COR-L47 (cell line): ENCODE measurements around the gene DNAAF8.
"Not testable (repeated sequence)": the region's sequence is repeated elsewhere in the genome, so short reads cannot be mapped to it uniquely, and the experiment has no call there.

Source experiments
- DNase-seq: peaks from one replicate; lab custom pipeline; 2025; lab: John Stamatoyannopoulos, UW

Gene DNAAF8

DNA sequence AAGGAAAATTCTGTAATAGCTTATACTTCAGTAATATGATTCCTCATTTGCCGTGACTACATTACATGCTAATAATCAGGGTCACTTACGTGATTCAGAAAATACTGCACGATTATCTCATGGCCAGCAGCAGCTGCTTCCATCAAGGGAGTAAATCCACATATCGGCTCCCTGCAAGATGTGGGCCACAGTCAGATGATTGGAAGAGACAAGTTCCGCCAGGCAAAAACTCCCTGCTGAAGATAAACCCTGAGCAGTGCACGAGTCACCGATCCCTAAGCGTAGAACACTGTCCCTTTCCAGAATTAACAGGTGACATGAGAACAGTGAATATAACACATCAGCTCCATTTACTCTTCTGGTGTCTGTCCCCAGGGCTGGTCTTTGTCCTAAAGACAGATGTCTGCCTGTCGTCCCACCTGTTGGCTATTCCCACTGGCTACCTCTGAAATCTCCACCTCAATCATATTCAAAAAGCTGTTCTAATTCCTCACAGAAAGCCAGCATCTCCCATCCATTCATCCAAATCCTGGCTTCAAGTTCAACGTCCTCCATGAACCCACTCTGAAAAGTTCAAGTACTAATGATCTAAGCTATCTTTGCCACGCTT, 9.6 kb upstream of the DNAAF8 start:
- DNase-seq, result no peak

DNA sequence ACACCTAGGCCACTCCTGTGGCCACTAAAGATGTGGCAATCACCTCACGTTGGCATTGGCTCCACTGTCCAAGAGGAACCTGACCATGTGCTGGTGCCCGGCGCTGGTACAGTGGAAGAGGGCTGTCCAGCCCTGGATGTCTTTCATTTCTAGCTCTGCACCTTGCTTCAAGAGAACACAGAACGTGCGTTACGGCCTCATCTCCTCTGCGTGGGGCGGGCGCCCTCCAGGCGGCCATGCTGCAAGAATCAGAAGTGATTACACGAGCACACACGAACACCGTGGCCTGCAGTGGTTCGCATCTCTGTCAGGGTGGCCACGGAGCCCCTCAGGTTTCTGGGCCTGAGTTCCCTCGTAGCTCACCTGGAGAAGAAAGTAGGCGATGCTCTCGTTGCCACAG, 7.7 kb upstream of the DNAAF8 start:
- DNase-seq, result no peak

DNA sequence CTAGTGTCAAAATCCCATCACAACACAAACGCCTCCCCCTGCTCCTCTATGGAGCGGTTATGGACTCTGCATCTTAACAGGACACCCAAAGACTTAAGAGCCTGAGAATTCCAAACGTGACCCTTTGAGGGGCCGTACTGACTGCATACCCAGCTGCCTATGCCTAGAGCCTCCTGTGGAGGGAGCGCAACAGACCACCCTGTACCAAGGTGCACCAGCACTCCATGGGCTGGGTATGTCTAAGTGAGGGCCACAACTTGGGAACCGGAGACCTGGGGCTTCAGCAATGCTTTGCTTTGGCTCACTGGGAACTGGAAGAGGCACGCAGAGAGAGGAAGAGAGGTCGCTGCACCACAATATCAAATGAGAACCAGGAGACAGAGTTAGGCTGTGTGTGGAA, 5.7 kb upstream of the DNAAF8 start:
- DNase-seq, result no peak

DNA sequence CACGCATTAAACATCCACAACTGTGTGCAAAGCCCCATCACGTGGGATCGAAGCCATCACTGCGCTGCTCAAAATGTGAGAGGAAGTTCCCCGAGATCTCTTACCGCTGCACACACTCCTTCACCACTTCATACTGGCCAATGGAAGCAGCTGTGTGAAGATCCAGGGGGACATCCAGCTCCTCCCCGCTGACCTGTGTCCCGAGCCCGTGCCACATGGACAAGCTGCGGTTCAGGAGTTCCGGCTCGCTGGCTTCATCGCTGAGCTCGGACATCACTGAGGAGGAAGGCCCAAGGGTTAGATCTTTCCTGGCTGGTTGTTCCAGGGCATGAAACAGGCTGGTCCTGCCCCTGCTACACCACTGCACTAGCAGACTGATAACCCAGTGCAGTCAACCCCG, 4.5 kb upstream of the DNAAF8 start:
- DNase-seq, result no peak

DNA sequence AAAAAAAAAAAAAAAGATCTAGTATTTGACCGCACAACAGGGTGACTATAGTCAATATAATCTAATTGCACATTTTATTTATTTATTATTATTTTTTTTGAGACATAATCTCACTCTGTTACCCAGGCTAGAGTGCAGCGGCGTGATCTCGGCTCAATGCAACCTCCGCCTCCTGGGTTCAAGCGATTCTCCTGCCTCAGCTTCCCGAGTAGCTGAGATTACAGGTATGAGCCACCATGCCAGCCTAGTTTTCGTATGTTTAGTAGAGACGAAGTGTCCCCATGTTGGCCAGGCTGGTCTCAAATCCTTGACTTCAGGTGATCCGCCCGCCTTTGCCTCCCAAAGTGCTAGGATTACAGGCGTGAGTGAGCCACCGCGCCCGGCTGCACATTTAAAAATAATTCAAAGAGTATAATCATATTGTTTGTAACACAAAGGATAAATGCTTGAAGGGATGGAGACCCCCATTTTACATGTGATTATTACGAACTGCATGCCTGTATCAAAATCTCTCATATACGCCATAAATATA, 1.1 kb upstream of the DNAAF8 start:
- DNase-seq, result no peak

DNA sequence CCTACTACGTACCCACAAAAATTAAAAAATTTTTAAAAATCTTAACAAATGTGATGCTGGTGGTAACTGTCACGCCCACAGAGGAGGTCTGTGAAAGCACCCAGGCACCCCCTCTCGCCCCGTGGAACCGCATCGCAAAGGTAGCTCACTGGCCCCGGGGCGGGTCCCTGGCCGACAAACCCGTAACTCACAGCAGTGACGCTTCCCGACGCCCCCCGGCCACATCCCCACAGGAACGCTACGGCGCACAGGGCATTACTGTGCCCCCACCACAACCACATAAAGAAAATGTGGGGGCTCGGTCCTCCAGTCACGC, 632 bp upstream of the DNAAF8 start:
- no peak for DNase-seq

DNA sequence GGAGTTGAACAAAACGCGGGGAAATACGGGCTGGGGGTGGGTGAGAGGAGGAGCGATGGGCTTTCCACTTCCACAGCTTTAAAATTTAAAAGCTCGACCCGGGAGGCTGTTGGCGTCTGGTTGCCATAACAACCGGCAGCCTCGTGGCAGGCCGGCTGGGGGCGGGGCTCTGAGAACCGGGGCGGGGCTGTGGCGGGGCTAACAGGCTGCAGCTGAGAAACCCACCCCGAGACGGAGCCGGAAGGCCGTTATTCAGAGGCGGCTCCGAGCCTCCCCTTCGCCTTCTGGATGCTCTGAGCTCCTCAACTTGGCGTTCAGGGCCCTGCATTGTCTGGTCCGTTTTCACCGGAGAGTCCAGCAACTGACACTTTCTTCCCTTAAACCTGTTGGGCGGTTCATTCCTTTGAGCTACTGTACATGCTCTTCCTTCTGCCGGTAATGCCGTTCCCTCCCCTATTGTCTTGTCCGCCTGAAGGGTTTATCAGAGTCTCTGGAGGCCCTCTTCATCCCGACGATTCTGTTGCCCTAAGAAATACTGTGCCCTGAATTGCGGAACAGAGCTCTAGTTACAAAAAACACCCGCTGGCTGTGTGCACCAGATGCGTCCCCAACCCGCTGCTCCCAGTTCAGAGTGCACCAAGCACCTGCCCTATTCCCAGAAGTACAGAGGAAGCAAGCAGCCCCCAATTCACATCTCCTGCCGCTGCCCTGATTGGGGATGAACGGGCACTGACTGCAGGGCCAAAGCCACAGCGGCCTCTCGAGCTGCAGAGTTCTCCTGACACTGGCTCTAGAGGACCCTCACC, 596 bp downstream of the DNAAF8 start:
- peak; percentile 82 for DNase-seq

DNA sequence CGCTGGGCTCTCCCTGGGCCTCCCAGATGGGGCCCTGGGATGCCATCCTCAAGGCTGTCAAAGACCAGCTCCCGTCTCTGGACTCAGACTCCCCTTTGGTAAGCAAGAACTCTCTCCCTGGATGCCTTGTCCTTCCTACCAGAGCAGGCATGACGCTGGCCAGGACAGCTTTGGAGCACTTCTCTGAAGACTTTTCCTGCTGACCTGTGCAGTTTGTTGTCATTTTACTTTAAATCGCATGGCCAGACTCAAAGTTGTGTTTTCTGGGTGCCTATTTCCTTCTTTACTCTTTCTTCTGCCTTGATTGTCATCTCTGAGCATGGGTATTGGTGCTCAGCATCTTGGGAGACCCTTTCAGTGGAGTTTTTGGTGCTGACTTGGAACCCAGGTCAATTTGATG, 2.2 kb downstream of the DNAAF8 start:
- DNase-seq, result no peak

DNA sequence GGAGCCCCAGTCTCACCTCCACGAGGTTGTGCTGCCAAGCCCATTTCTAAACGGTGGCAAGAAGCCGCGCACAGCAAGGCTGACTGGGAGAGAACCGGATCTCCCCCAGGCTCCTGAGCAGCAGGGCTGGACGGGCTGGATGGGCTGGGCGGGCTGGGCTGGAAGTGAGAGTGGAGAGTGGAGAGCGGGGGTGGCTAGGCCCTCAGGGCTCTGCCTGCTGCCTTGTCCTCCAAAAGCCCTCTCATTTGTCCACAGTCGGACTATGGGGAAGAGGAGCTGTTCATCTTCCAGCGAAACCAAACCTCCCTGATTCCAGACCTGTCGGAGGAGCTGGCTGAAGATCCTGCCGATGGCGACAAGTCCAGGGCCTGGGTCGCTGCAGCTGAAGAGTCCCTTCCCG, 3.2 kb downstream of the DNAAF8 start:
- DNase-seq, result no peak

DNA sequence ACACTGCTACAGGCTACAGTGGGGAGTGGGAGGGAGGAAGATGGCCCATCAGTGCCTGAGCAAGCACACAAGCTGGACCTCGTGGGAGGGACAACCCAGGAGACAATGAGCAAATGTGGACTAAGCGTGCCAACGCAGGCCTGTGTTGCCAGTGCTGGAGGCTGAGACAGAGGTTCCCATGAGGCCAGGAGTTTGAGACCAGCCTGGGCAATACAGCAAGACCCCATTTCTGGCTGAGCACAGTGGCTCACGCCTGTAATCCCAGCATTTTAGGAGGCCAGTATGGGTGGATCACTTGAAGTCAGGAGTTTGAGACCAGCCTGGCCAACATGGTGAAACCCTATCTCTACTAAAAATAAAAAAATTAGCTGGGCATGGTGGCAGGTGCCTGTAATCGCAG, 4.0 kb downstream of the DNAAF8 start:
- not testable (repeated sequence) for DNase-seq

DNA sequence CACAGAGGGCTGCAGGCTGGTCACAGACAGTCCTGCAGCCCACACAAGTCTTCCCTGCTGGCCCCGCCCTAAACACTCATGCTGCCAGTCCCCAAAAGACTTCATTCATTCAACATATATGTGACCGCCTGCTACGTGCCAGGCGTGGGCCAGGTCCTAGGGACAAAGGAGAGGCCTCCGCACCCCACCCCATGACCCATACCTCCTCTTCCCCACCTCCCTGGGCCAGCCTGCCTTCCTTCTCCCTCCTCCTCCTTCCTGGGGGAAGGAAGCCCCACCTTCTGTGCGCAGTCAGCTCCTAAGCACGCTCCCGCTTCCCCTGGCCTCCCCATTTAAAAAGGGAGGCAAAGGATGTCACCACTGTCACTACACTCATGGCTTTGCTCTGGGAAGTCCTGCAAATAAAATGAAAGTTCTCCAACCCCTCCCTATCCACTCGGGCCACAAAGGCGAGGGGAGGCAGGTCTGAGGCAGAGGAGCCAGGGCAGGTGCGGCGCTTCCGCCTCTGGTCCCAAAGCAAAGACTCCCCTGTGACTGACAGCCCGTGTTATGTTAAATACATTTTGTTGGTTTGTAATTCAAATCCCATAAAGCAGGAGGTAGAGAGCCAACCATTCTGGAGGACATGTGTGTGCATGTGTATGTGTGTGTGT, 9.0 kb downstream of the DNAAF8 start:
- DNase-seq, result no peak

DNA sequence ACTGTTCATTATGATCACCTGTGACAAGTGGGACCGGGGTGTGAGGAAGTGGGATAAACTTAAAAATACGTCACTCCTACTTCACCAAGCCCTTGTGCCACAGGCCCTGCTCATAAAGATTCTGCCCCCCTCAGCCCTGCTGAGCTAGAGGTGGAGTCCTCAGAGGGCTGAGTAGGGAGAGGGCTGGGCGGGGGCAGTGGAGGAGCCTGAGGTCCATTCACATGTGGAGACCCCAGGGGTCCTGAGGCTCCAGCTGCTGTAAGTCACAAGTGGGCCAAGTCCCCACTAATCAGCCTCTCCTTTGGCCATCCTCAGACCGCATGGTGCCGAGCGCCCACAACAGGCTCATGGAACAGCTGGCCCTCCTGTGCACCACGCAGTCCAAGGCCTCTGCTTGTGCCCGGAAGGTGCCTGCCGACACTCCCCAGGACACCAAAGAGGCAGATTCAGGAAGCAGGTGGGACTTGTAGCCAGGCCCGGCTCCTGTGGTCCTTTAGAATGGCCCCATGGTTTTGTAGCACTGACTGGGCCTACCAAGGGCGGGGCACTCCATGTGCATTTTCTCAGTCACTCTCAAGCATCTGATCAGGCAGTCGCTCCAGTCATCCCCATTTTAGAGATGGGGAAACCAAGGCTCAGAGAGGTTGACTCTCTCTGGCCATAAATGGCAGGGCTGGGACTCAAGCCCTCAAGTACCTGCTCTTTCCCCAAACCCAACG, 10.4 kb downstream of the DNAAF8 start:
- DNase-seq, result no peak

DNA sequence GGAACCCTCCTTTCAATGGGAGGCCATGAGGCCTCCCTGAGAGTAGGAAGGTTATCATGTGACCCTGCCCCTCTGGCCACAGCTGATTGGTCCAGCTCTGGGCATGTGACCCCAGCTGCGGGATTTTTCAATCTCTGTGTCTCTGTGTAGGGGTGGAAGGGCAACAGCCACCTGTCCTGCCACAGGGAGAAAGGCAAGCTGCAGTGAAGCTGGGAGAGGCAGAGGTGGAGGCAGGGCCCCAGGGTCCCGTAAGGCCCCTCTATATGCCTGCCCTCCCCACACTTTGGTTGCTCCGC, 10.9 kb downstream of the DNAAF8 start:
- DNase-seq, result no peak

DNA sequence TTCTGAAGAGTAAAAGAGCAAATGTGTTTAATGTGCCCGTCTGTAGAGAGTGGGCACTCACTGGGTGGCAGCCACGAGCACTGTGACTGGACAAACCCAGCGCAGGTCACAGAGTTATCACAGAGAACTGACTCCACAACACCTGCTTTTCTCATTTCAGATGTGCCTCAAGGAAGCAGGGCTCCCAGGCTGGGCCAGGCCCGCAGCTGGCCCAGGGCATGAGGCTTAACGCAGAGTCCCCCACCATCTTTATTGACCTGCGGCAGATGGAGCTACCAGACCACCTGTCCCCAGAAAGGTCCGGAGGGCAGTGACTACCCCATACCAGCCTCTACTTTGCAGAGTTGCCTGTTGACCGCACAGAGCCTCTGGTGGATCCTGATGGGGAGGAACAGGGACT, 11.9 kb downstream of the DNAAF8 start:
- DNase-seq, result no peak

DNA sequence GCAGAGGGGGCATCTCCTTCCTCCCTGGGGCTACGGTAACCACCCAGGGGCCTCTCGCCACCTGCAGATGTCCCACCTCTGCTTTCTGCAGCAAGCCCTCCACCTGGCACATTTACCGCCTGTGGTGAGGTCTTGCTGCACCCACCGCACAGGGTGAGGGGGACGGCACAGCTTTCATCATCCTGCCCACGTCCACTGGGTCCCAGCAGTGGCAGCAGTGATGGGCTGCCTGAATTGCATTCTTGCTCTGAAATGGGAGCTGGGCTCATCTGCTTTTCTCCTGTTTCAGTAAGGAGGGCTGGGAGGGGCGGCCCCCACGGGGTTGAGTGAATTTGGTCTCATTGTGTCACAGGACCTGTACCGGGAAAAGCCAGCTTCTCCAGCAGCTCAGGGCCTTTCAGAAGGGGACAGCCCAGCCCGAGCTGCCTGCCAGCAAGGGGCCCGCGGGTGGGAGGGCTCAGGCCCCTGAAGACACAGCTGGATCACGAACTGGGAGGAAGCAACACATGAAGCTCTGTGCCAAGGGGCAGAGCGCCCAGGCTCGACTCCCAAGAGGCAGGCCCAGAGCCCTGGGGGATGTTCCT, 12.7 kb downstream of the DNAAF8 start:
- no peak for DNase-seq

DNA sequence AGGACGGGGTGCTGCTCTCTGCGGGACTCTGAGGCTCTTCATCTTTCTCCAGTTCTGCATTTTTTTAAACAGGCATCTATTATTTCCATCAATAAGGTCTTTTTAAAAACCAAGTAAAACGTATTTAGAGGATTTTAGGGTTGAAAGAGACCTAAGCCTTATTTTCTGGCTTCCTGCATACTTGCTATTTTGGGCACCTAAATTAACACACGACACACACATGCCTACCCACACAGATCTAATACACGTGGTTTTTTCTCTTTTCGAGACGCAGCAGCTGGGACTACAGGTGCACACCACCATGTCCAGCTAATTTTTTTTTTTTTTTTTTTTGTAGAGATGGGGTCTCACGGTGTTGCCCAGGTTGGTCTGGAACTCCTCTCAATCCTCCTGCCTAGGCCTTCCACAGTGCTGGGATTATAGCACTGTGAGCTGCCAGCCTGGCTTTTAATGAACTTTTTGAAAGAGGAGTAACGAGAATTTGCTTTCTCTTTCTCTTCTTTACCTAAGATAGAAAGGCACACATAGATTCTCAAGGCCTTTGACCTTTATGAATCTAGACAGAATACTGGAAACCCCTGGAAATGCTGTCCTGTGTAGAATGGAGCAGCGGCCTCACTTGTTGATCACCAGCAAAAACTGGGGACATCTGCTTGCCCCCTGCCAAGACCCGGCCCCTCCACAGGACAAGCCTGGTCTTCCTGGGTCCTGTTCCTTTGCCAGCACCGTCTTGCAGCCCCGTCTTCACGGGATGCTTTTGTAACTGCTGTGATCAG, 13.8 kb downstream of the DNAAF8 start:
- DNase-seq, result no peak

DNA sequence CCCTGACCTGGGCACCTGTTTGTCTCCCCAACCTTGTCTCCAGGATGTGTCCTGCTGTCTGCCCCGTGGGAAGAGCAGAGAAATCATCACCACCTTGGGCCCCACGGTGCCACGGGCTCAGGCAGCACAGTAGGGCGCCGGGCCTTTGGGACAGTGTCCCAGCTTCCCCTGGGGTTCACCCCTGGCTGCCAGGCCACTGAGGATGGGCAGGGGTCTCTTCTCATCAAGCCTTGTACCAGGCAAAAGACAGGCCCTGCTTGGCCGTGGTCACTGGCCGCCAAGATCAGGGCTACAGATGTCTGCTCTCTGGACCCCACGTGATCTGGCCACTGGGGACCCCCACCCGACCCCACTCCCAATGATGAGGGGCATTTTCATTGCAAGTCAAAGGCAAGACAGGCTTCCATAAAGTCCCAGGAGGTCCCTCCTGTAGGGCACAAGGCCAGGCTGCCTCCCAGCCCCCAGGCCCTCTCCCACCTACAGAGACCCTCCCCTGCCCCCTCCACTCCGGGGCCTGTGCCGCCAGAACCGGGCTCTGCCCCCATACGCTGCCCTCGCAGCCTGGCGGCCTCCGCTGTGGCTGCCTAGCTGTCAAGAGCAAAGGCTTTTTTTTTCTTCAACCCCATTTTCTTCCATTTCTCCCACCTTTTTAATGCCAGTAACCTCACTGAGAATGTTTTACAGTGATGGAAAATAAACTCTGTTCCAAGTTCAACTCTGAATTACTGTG, 14.5 kb downstream of the DNAAF8 start:
- no peak for DNase-seq

DNA sequence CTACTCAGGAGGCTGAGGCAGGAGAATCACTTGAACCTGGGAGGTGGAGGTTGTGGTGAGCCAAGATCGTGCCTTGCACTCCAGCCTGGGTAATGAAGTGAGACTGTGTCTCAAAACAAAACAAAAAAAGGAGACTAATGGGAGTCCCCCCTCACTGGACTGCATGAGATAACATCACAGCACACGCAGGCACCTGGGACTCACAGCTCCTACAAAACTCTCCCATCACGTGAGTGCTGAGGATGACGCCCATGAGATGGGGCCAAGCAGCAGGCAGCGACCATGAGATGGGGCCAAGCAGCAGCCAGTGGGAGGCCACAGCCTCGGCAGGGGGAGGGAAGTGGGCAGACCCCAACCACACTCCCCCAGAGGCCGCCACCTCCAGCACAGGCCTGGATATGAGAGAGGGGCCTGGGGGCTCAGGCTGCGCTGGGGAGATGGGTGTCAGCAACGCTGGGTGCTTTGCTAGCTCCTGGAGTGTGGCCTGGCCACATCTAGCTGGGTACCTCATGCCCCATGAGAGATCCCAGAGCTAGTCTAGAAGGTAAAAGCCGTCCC, 15.4 kb downstream of the DNAAF8 start:
- DNase-seq, result no peak

DNA sequence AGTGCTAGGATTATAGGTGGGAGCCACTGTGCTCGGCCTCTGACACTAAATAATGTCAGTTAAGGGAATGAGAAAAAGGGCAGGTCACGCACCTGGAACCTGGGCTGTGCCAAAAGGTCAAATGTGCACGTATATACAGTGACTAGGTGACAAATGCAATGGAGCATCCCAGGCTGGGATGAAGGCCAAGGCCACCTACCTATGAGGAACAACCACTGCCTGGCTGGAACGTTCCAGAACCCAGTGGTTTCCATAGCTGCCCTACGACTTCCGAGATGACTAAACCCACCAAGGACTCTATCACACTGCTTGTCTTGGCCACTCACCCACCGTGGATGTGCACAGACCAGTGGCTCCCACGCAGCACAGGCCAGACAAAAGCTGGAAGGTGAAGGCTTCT, 16.6 kb downstream of the DNAAF8 start:
- DNase-seq, result no peak

DNA sequence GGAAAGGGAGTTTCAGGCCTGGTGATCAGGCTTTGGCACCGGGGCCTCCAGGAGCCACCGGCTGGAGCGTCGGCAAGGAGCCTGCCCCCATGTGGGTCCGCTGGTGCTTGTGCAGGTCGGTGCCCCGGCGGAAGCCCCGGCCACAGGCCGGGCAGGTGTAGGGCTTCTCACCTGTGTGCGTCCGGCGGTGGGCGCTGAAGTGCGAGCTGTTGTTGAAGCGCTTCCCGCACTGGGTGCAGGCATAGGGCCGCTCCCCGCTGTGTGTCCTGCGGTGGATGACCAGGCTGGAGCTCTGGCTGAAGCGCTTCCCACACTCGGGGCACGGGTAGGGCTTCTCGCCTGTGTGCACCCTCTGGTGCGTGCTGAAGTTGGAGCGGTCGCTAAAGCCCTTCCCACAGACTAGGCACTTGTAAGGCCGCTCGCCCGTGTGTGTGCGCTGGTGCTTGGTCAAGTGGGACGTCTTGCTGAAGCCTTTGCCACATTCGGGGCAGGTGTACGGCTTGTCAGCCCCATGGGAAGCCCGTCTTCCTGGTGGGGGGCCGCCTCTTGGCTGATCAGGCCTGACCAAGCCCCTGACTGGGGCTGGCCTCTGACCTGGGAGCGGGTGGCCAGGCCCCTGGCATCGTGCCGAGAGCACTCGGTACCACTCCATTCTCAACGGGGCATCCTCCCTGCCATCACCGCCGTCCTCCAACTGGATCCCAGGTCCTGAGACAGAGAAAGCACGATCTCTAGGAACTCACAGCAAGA, 18.2 kb downstream of the DNAAF8 start:
- no peak for DNase-seq
